EH (cell line): ENCODE results near the gene SPRTN.
A peak's percentile ranks its signal among the peaks of the same experiment; 100 is the strongest.

Experiments
- DNase-seq: peaks from one replicate; pipeline ENCODE4 v3.0.0-alpha.2; 2015; ENCODE audit warnings: low read depth

Gene SPRTN

GRCh38 chr1:231376875-231377549 is 38.9 kb downstream of the SPRTN start:
- peak; percentile 27 for DNase-seq

GRCh38 chr1:231381729-231382128 is 43.6 kb downstream of the SPRTN start:
- no peak for DNase-seq

- DNase-seq: no peak
Measured at GRCh38 chr1:231382426-231382825, 44.3 kb downstream of the SPRTN start.

GRCh38 chr1:231383159-231383860 is 45.2 kb downstream of the SPRTN start:
- no peak for DNase-seq

GRCh38 chr1:231384696-231385415 is 46.8 kb downstream of the SPRTN start:
- DNase-seq: no peak

- no peak for DNase-seq
Measured at GRCh38 chr1:231385416-231385748, 47.3 kb downstream of the SPRTN start.

- no peak for DNase-seq
Measured at GRCh38 chr1:231386466-231386865, 48.4 kb downstream of the SPRTN start.

GRCh38 chr1:231387770-231388669 is 49.9 kb downstream of the SPRTN start:
- peak; percentile 86 for DNase-seq

GRCh38 chr1:231390071-231390470 is 52.0 kb downstream of the SPRTN start:
- DNase-seq: peak; percentile 70

GRCh38 chr1:231392389-231393131 is 54.5 kb downstream of the SPRTN start:
- no peak for DNase-seq

GRCh38 chr1:231393668-231394067 is 55.6 kb downstream of the SPRTN start:
- peak; percentile 38 for DNase-seq

- DNase-seq: peak; percentile 98
Measured at GRCh38 chr1:231395076-231395997, 57.2 kb downstream of the SPRTN start.

- no peak for DNase-seq
Measured at GRCh38 chr1:231395998-231396390, 57.9 kb downstream of the SPRTN start.

- no peak for DNase-seq
Measured at GRCh38 chr1:231396643-231397042, 58.5 kb downstream of the SPRTN start.

GRCh38 chr1:231397886-231398671 is 60.0 kb downstream of the SPRTN start:
- DNase-seq: no peak

- DNase-seq: no peak
Measured at GRCh38 chr1:231401478-231401877, 63.4 kb downstream of the SPRTN start.

- DNase-seq: no peak
Measured at GRCh38 chr1:231404318-231404717, 66.2 kb downstream of the SPRTN start.
